ENCODE measurements around the gene ABHD6. TPM values are rescaled to one million over a fixed set of nuclear protein-coding genes. Genes with fewer than 3 reads are reported as not detected.
A peak's percentile ranks its signal among the peaks of the same experiment; 100 is the strongest.

Gene ABHD6
- total and polyA plus RNA-seq, 2 donors (not counting 3 experiments of a cell fraction or from before 2014, with no cell fraction given): 5.8 to 7.5 TPM

- Histone ChIP-seq H3K4me3 (replicated peaks in 1 of 3; ENCODE audit: insufficient read depth in 1 of 3, low read depth in 1 of 3, low read length in 3 of 3) (no peak overlapping the region), H3K9ac (replicated peaks; ENCODE audit: extremely low read depth, insufficient read depth, low read length) (no peak overlapping the region), H3K9me1 (replicated peaks; ENCODE audit: control insufficient read depth, extremely low read depth, insufficient read depth, low read length) (no peaks in the 10 kb centered on the region), H3K4me1 (ENCODE audit: control insufficient read depth, extremely low read depth, insufficient read depth, low read length) (no peaks in the 10 kb centered on the region), H3K27ac (ENCODE audit: insufficient read depth, low read depth, low read length) (no peak overlapping the region), H3K79me2 (ENCODE audit: control insufficient read depth, insufficient read depth, low read length) (no peaks in the 10 kb centered on the region), H3K36me3 (ENCODE audit: control insufficient read depth in 2 of 2, extremely low read depth in 1 of 2, insufficient read depth in 2 of 2, low read length in 2 of 2) (no peaks in the 10 kb centered on the region), H3K9me3 (replicated peaks; ENCODE audit: control insufficient read depth, insufficient read depth, low read length) (no peaks in the 10 kb centered on the region), H2AFZ (ENCODE audit: low read depth, low read length) (no peak overlapping the region), H3K27me3 (ENCODE audit: control insufficient read depth in 2 of 2, insufficient read depth in 2 of 2, low read length in 2 of 2) (no peaks in the 10 kb centered on the region), H4K20me1 (replicated peaks; ENCODE audit: control insufficient read depth, extremely low read depth, insufficient read depth, low read length) (no peaks in the 10 kb centered on the region), H3K4me2 (ENCODE audit: insufficient read depth, low read length) (no peak overlapping the region)
- POLR2A ChIA-PET: no interaction called here
- TF ChIP-seq GATA2 (IDR thresholded peaks at IDR 0.05; ENCODE audit: insufficient read depth, insufficient read length, low read depth, low read length): no peak
- TF ChIP-seq JUN (IDR thresholded peaks at IDR 0.05; ENCODE audit: borderline replicate concordance, insufficient read depth, insufficient read length, low read depth): no peak
- TF ChIP-seq MYC (IDR thresholded peaks at IDR 0.05; ENCODE audit: low read depth, low read length): no peak
- TF ChIP-seq EZH2 (IDR thresholded peaks at IDR 0.05; ENCODE audit: borderline replicate concordance, low read depth, low read length, severe bottlenecking): no peak
- no peak for TF ChIP-seq MAX (IDR thresholded peaks at IDR 0.05; ENCODE audit: insufficient read depth, insufficient read length)
- no peak for TF ChIP-seq CTCF (IDR thresholded peaks at IDR 0.05; ENCODE audit: extremely low read depth in 1 of 2, insufficient read depth in 1 of 2, low read depth in 1 of 2, low read length in 2 of 2)
- TF ChIP-seq POLR2A (IDR thresholded peaks at IDR 0.05; ENCODE audit: low read depth, low read length): no peak
- no peak for TF ChIP-seq FOS (IDR thresholded peaks at IDR 0.05; ENCODE audit: borderline replicate concordance, insufficient read depth, low read length)
- TF ChIP-seq POLR2AphosphoS5 (IDR thresholded peaks at IDR 0.05; ENCODE audit: insufficient read depth, low read depth, low read length): no peak
- CTCF ChIA-PET: no interaction called here
- DNase-seq (ENCODE audit: low read depth, low spot score) (no peak), FAIRE-seq (peak; percentile 38)
- intact Hi-C loops (cut with micrococcal nuclease): no loop called here
- BruUV-seq (replicated peaks): no TSS peak
- dilution Hi-C loops (cut with MboI; ENCODE audit: extremely low pct_ligation_motif_present, low sequenced_read_pairs): no loop called here
Measured at GRCh38 chr3:58261954-58262666, 24.5 kb downstream of the ABHD6 start.
